RWPE1 (cell line): ENCODE measurements around the gene CDKN1C.

Experiments
- CTCF ChIA-PET: fragments of 350-600 bp; sonication (Branson Sonifier 250); formaldehyde crosslinking; extraction: SDS; loops from one replicate; lab custom pipeline; 2021; lab: Yijun Ruan, JAX
- POLR2A ChIA-PET: fragments of 400-600 bp; formaldehyde crosslinking; extraction: SDS; loops from one replicate; lab custom pipeline; 2020; ENCODE audit warnings: antibody characterized with exemption; ENCODE audit not compliant: low non-redundant PET; lab: Yijun Ruan, JAX
- DNase-seq: peaks from one replicate; pipeline ENCODE4 v3.0.0; 2012; ENCODE audit warnings: low spot score
- H3K27ac ChIP-seq: fragments of 450-650 bp; 2 replicates; pipeline ENCODE4 v1.5.1; 2017
- CTCF ChIP-seq: fragments of 450-650 bp; conservative IDR thresholded peaks from 2 replicates; pipeline ENCODE4 v1.5.1; 2017; ENCODE audit warnings: low read depth, mild to moderate bottlenecking

The CDKN1C gene

GRCh38 chr11:2892215-2892966, 6.8 kb upstream of the CDKN1C start:
- ChIA-PET CTCF (interaction anchor here (0.6 to 12.4 kb wide), 20 partner anchors 9 to 898 kb away, joined by 3 to 324 read pairs (median 4); partner anchors contain the start of gene PHLDA2), POLR2A (interaction anchor here (0.6 to 2.9 kb wide), 5 partner anchors 10 to 122 kb away, joined by 3 to 18 read pairs (median 3); partner anchors contain the start of gene PHLDA2)
- peak overlapping the region; percentile 94 for H3K27ac ChIP-seq
- TF ChIP-seq CTCF: peak; percentile 87
- DNase-seq: no peak

- no peak for TF ChIP-seq CTCF
- H3K27ac ChIP-seq: peak overlapping the region; percentile 94
- DNase-seq: no peak
- POLR2A ChIA-PET: interaction anchor here (0.5 to 2.9 kb wide), 3 partner anchors 38 to 43 kb away, joined by 3 to 18 read pairs (median 3); partner anchors contain the start of gene PHLDA2
- CTCF ChIA-PET: interaction anchor here (0.6 to 12.4 kb wide), 19 partner anchors 10 to 899 kb away, joined by 3 to 324 read pairs (median 4); partner anchors contain the start of gene PHLDA2
Observed at GRCh38 chr11:2891326-2892214, 6.0 kb upstream of the CDKN1C start.

- no peak for TF ChIP-seq CTCF
- no peak for DNase-seq
- ChIA-PET CTCF (interaction anchor here (0.6 to 12.4 kb wide), 9 partner anchors 21 to 494 kb away, joined by 3 to 324 read pairs (median 4); partner anchors contain the start of gene PHLDA2), POLR2A (interaction anchor here (0.6 to 2.9 kb wide), 2 partner anchors 30 to 39 kb away, joined by 4 to 18 read pairs; partner anchors contain the start of gene PHLDA2)
- peak overlapping the region; percentile 94 for H3K27ac ChIP-seq
Observed at GRCh38 chr11:2890466-2891294, 5.1 kb upstream of the CDKN1C start.

- no peak for TF ChIP-seq CTCF
- DNase-seq: no peak
- ChIA-PET CTCF (interaction anchor here (0.6 to 12.4 kb wide), 6 partner anchors 26 to 362 kb away, joined by 3 to 324 read pairs (median 6); partner anchors contain the start of gene PHLDA2), POLR2A (interaction anchor here (0.6 kb wide), 1 partner anchor 31 kb away, joined by 4 read pairs; no protein-coding TSS in a partner anchor)
- peak overlapping the region; percentile 94 for H3K27ac ChIP-seq
Observed at GRCh38 chr11:2889362-2890273, 4.0 kb upstream of the CDKN1C start.
